VCaP (cell line): ENCODE data around the gene NGEF.

Source experiments
- H3K27ac ChIP-seq: fragments of 450-650 bp; 2 replicates; pipeline ENCODE4 v1.5.1; 2017
- TF ChIP-seq, protein P1 (sequence below): fragments of 450-650 bp; conservative IDR thresholded peaks from 2 replicates; pipeline ENCODE4 v1.5.1; 2017; ENCODE audit warnings: mild to moderate bottlenecking, moderate library complexity

The NGEF gene

GRCh38 chr2:232871835-232872736, 141.0 kb downstream of the NGEF start:
- TF ChIP-seq, protein P1, sequence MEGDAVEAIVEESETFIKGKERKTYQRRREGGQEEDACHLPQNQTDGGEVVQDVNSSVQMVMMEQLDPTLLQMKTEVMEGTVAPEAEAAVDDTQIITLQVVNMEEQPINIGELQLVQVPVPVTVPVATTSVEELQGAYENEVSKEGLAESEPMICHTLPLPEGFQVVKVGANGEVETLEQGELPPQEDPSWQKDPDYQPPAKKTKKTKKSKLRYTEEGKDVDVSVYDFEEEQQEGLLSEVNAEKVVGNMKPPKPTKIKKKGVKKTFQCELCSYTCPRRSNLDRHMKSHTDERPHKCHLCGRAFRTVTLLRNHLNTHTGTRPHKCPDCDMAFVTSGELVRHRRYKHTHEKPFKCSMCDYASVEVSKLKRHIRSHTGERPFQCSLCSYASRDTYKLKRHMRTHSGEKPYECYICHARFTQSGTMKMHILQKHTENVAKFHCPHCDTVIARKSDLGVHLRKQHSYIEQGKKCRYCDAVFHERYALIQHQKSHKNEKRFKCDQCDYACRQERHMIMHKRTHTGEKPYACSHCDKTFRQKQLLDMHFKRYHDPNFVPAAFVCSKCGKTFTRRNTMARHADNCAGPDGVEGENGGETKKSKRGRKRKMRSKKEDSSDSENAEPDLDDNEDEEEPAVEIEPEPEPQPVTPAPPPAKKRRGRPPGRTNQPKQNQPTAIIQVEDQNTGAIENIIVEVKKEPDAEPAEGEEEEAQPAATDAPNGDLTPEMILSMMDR = no peak

GRCh38 chr2:232871418-232871834, 141.6 kb downstream of the NGEF start:
- no peak overlapping the region for H3K27ac ChIP-seq
- TF ChIP-seq, protein P1 = no peak

More at GRCh38 chr2:232871835-232872736, 141.0 kb downstream of the NGEF start:
- no peak overlapping the region for H3K27ac ChIP-seq

GRCh38 chr2:232870766-232871371, 142.2 kb downstream of the NGEF start:
- TF ChIP-seq, protein P1 = no peak

DNA sequence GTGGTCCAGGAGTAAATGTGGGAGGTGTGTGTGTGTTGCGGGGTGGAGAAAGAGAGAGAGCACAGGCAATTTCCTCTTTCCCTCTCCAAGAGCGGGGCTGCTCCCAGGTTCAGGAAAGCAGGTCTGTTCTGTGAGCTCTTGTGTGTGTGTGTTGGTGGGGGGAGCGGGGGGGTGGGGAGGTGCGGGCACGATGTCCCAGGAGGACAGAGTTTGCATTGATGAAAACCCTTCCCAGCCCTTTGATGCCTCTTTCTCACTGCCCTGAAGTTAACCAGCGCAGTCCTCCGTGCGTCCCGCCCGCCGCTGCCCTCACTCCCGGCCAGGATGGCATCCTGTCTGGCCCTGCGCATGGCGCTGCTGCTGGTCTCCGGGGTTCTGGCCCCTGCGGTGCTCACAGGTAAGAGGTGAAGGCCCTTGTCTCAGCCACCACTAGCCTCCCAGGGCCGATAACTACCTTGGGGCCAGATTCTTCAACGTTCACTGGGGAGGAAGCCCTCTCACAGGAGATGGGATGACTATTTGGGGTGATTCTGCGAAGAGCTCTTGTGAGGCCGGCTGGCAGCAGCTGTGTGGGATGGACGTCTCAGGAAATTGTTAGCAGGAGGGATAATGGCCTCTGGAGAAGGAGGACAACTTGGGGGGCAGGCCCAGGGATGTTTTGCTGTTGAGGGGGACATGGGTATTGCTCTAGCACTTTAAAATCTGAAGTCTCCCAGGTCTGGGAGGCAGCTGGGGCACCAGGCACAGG, 142.9 kb downstream of the NGEF start, which contains the start of gene SNORC:
Gene SNORC, plus strand, starts transcription at position 247 of the 748 bp plus-strand sequence. Its CDS starts 78 bp downstream, at position 325.
- no peak within 1 kb of the TSS for H3K27ac ChIP-seq

More at GRCh38 chr2:232870766-232871371, 142.2 kb downstream of the NGEF start:
- H3K27ac ChIP-seq = no peak overlapping the region

GRCh38 chr2:232869138-232870017, 143.7 kb downstream of the NGEF start:
- no peak overlapping the region for H3K27ac ChIP-seq
- TF ChIP-seq, protein P1 = no peak

More for the DNA sequence above, 142.9 kb downstream of the NGEF start, which contains the start of gene SNORC:
- TF ChIP-seq, protein P1 = no peak

DNA sequence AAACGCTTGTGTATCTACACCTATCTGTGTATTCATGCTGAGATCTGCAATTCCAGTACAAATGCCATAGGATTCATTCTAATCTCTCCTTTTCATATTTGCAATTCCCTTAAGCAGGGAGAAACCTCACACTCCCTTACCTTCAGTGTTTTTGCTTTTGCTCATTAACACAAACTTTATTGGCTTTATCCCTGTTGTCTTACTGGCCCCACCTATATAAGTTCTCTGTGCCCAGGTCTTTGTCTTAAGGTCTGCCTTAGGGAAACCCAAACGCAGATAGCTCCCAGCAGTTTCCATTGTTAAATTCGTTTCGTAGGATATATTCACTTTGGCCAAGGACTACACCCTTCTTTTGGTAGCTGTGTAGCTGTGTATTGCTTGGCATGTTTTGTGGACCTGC, 147.0 kb downstream of the NGEF start:
- no peak overlapping the region for H3K27ac ChIP-seq
- TF ChIP-seq, protein P1 = no peak
